Activated T-cell treated with anti-CD3 and anti-CD28 coated beads, Interleukin-2, amount 50 U/mL, for 72 hours (primary cell): ENCODE data around the gene MINDY4B. TPM values are rescaled to one million over a fixed set of nuclear protein-coding genes. Genes with fewer than 3 reads are reported as not detected.
"Not testable (repeated sequence)": the region's sequence is repeated elsewhere in the genome, so short reads cannot be mapped to it uniquely, and the experiment has no call there.

Source experiments
- ATAC-seq, 2 donors: fragments of 150-1000 bp; cut with Tn5 transposase; replicated peaks in 1 of 2; 2 replicates each; pipeline ENCODE4 v1.10.0; 2021; ENCODE audit warnings: moderate library complexity in 2 of 2, mild to moderate bottlenecking in 1 of 2
- DNase-seq, 2 donors: peaks; one replicate each; pipeline ENCODE4 v3.0.0; 2021 to 2022; ENCODE audit warnings: mixed read lengths in 1 of 2
- H3K27ac Mint-ChIP-seq: one replicate; pipeline ENCODE4 v1.8.0; 2022; ENCODE audit warnings: mild to moderate bottlenecking, moderate library complexity, mixed read lengths
- H3K27me3 Mint-ChIP-seq: one replicate; pipeline ENCODE4 v1.8.0; 2022; ENCODE audit warnings: low read depth, mixed read lengths
- H3K36me3 Mint-ChIP-seq, 2 donors: one replicate each; pipeline ENCODE4 v1.8.0; 2022; ENCODE audit warnings: mixed read lengths in 2 of 2, mild to moderate bottlenecking in 1 of 2; ENCODE audit not compliant: insufficient read depth in 2 of 2
- H3K4me1 Mint-ChIP-seq: one replicate; pipeline ENCODE4 v1.8.0; 2022; ENCODE audit warnings: low read depth, mixed read lengths
- H3K4me3 Mint-ChIP-seq, 2 donors: one replicate each; pipeline ENCODE4 v1.8.0; 2022; ENCODE audit warnings: mild to moderate bottlenecking in 2 of 2, mixed read lengths in 2 of 2, moderate library complexity in 2 of 2
- H3K9me3 Mint-ChIP-seq, 2 donors: one replicate each; pipeline ENCODE4 v1.8.0; 2022; ENCODE audit warnings: mixed read lengths in 2 of 2
- total RNA-seq, 2 donors: library from RNA; stranded (reverse); gene quantifications; one replicate each; pipeline ENCODE4 v1.2.3, GENCODE V29; 2022

MINDY4B gene
- total RNA-seq, 2 donors from 2014 or later: not detected

DNA sequence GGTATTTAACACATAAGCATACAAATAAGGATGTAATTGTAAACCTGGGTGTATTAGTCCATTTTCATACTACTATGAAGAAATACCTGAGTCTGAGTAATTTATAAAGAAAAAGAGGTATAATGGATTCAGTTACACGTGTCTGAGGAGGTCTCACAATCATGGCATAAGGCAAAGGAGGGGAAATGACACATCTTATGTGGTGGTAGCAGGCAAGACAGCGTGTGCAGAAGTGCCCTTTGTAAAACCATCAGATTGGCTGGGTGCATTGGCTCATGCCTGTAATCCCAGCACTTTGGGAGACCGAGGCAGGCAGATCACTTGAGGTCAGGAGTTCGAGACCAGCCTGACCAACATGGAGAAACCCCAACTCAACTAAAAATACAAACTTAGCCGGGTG, 41.3 kb downstream of the MINDY4B start:
- not testable (repeated sequence) for H3K4me3 Mint-ChIP-seq, DNase-seq, H3K27ac Mint-ChIP-seq, H3K36me3 Mint-ChIP-seq, H3K9me3 Mint-ChIP-seq
- H3K4me1 Mint-ChIP-seq: peaks cover 16% of the 10 kb centered on the region
- peaks cover 45% of the 10 kb centered on the region for H3K27me3 Mint-ChIP-seq
- peak in 1 of 2 donors; percentile 63 for ATAC-seq

DNA sequence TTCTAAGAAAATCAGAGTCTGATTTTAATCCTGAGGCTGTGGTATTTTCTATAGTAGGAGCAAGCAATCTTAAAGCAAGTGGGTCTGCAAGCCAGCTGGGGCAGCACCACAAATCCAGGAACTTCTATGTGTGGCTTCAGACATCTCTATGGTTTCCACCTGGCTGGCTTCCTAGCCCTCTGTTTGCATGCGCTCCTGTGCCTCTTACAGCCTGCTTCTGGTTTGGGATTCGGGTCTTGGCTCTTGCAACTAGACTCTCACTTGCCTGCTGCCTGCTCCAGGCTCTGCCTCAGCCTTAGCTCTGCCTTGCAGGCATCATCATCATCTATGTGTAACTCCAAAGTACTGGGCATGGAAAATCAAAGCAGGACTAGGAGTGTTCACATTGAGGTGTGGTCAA, 43.4 kb downstream of the MINDY4B start:
- DNase-seq (no peak), ATAC-seq (no peak)
- H3K9me3 Mint-ChIP-seq: no peaks in the 10 kb centered on the region
- no peak overlapping the region for H3K27ac Mint-ChIP-seq
- no peaks in the 10 kb centered on the region for H3K36me3 Mint-ChIP-seq
- H3K27me3 Mint-ChIP-seq: peaks cover 35% of the 10 kb centered on the region
- peaks cover 16% of the 10 kb centered on the region for H3K4me1 Mint-ChIP-seq
- no peak overlapping the region for H3K4me3 Mint-ChIP-seq

- H3K4me3 Mint-ChIP-seq, H3K9me3 Mint-ChIP-seq, DNase-seq, H3K36me3 Mint-ChIP-seq, ATAC-seq, H3K4me1 Mint-ChIP-seq, H3K27ac Mint-ChIP-seq: not testable (repeated sequence)
- H3K27me3 Mint-ChIP-seq: peaks cover 21% of the 10 kb centered on the region
Measured at GRCh38 chr3:150857936-150858335, 47.3 kb downstream of the MINDY4B start.

- Mint-ChIP-seq H3K4me1 (no peaks in the 10 kb centered on the region), H3K36me3 (peaks cover 4 to 7% of the 10 kb centered on the region in 2 donors), H3K9me3 (peaks cover 0 to 5% of the 10 kb centered on the region in 2 donors)
Measured at GRCh38 chr3:150850191-150850590, 55.0 kb downstream of the MINDY4B start.

DNA sequence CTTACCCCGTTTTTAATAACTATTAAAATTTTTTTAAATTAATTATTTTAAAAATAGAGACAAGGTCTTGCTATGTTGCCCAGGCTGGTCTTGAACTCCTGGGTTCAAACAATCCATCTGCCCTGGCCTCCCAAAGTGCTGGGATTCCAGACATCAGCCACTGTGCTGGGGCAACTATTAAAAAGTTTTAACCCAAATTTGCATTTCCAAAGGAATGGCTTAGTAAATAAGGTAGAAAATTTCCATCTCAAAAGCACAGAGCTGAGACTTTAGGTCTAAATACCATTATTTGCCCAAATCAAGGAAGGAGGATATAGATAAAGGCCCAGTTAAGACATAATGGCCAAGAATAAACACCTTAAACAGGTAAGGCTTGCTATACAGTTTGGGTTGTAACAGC, 56.4 kb downstream of the MINDY4B start:
- no peak for ATAC-seq
- H3K9me3 Mint-ChIP-seq: peaks cover 0 to 5% of the 10 kb centered on the region in 2 donors
- no peaks in the 10 kb centered on the region for H3K27me3 Mint-ChIP-seq
- H3K4me1 Mint-ChIP-seq: no peaks in the 10 kb centered on the region
- no peak overlapping the region for H3K4me3 Mint-ChIP-seq
- H3K27ac Mint-ChIP-seq: no peak overlapping the region
- peaks cover 4 to 7% of the 10 kb centered on the region in 2 donors for H3K36me3 Mint-ChIP-seq
- DNase-seq: no peak

More at GRCh38 chr3:150850191-150850590, 55.0 kb downstream of the MINDY4B start:
- no peak for DNase-seq
- Mint-ChIP-seq H3K27me3 (peaks cover 11% of the 10 kb centered on the region), H3K4me3 (no peak overlapping the region), H3K27ac (no peak overlapping the region)
- no peak for ATAC-seq

DNA sequence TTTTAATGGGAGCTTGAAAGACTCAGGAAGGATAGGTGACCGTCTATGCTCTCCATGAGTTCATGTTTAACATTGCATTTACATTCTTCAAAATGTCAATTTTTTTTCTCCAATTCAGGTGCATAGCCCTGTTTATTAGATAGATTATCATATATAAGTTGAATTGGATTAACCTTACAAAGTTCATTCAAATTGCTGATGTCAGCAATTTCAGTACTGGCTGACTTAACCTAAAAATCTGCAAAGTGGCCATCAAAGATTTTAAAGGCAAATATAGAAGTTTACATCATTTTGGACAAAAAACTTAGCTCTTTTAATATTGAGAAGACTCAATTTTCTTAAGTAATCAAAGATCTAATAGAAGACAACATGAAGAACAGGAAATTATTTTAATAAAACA, 57.8 kb downstream of the MINDY4B start:
- DNase-seq: no peak
- Mint-ChIP-seq H3K4me3 (no peak overlapping the region), H3K4me1 (no peaks in the 10 kb centered on the region), H3K9me3 (peaks cover 0 to 5% of the 10 kb centered on the region in 2 donors), H3K36me3 (peaks cover 4 to 7% of the 10 kb centered on the region in 2 donors), H3K27me3 (peaks cover 12% of the 10 kb centered on the region), H3K27ac (no peak overlapping the region)
- no peak for ATAC-seq

DNA sequence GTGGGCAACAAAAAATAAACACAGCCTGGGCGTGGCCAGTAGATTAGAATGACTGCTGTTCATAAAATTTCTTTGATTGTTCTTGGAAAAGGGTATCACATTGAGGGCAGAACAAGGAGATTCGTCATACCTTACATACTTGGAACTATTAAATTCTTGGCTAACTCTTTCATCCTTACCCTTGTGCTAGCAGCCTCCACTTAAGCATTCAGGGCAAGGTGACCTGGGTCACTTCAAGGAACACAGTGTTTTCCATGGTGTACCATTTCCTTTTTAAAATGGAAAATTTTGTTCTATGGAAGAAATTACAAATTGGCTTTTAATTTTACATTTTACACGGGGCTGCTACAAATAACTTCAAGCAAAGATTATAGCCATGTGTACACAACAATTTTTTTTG, 60.8 kb downstream of the MINDY4B start:
- Mint-ChIP-seq H3K4me3 (no peak overlapping the region), H3K27me3 (peaks cover 22% of the 10 kb centered on the region), H3K9me3 (no peaks in the 10 kb centered on the region), H3K36me3 (peaks cover under 1 to 1% of the 10 kb centered on the region in 2 donors), H3K27ac (no peak overlapping the region), H3K4me1 (no peaks in the 10 kb centered on the region)
- ATAC-seq (no peak), DNase-seq (no peak)

DNA sequence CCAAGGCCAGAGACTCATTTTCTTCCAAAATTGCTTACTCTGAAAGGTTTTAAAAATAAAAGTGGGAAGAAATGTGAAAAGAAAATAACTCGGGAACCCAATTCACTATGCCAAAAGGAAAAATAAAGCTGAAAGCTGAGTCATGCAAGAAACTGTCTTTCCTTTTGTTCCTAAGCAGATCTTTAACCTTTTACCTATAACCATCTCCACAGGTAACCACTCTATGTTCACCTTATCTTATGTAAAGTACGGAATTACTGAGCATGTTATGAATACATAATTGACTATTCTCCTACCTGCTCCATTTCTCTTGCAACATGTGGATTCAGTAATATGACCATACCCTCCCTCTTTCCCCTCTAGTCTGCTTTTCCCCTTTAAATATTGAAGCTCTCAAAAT, 62.0 kb downstream of the MINDY4B start:
- Mint-ChIP-seq H3K4me3 (no peak overlapping the region), H3K9me3 (no peaks in the 10 kb centered on the region), H3K4me1 (peaks cover 4% of the 10 kb centered on the region), H3K27me3 (peaks cover 27% of the 10 kb centered on the region), H3K27ac (no peak overlapping the region), H3K36me3 (peaks cover 0 to 3% of the 10 kb centered on the region in 2 donors)
- no peak for DNase-seq
- no peak for ATAC-seq

DNA sequence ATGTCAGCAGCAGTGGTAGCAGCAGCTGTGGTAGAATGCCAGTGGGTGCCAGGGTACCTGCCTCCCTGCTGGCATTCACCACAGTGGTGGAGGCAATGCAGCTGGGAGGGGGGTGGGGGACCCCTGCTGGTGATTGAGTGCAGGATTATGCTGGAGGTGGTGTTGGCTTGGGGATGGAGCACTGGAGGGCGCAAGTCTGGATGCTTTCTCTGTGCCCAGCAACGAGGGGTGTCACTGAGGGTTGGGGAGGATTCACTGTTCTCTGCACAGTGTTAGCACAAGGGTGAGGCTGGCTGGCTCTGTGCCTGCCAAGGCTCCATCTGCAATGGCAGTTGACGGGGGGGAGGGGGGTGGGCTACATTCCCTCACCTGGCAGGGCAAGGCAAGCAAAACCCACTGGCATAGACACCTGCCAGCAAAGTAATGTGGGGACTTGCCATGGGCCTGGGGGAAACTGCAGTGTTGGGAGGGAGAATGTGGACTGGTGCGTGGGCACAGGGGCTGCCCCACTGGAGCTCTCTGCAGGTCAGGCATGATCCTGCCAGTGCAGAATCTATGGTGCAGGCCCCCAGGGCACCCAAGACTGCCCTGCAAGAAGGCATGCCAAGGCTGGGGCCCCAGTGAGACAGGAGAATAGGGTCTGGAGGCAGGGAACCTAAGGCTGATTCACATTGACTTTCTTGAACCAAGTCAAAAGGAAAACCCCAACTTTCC, 64.3 kb downstream of the MINDY4B start:
- Mint-ChIP-seq H3K36me3 (peaks cover 0 to 3% of the 10 kb centered on the region in 2 donors), H3K4me3 (no peak overlapping the region)

GRCh38 chr3:150830745-150831144, 74.5 kb downstream of the MINDY4B start:
- Mint-ChIP-seq H3K4me1 (no peaks in the 10 kb centered on the region), H3K27me3 (peaks cover 4% of the 10 kb centered on the region), H3K9me3 (peaks cover 0 to 1% of the 10 kb centered on the region in 2 donors), H3K4me3 (no peak overlapping the region), H3K36me3 (no peaks in the 10 kb centered on the region), H3K27ac (no peak overlapping the region)
- ATAC-seq (no peak), DNase-seq (no peak)

More for the DNA sequence above, 64.3 kb downstream of the MINDY4B start:
- H3K9me3 Mint-ChIP-seq: no peaks in the 10 kb centered on the region
- H3K27me3 Mint-ChIP-seq: peaks cover 35% of the 10 kb centered on the region
- H3K27ac Mint-ChIP-seq: no peak overlapping the region
- H3K4me1 Mint-ChIP-seq: peaks cover 10% of the 10 kb centered on the region
- DNase-seq (no peak), ATAC-seq (peak in 1 of 2 donors; percentile 11)

DNA sequence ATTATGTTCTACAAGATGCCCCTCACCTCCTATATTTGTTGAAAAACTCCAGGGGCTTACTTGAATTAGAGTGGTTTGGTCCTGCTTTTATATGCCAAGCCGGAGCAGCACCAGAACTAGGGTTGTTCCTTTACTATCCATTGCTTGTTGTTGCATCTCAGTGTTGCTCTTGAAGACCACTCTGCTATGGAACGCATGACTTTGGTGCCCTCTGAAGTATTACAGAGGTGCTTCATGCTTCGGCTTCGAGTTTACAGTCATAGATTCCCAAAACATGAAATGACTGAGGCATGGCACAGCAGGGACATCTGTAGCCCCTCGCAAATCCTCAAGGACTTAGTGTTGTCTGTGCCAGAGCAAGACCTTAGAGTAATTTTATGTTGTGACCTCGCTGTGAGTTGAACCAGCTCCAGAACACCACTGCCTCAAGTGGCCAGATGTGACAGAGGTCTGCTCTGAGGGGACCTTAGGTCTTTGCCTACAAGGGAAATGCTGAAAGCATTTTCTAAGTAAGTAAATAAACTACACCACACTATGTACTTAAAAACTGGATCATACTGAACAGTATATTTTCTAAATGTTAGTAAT, 75.1 kb downstream of the MINDY4B start:
- Mint-ChIP-seq H3K4me1 (no peaks in the 10 kb centered on the region), H3K9me3 (no peaks in the 10 kb centered on the region), H3K27ac (no peak overlapping the region), H3K36me3 (no peaks in the 10 kb centered on the region), H3K27me3 (peaks cover 4% of the 10 kb centered on the region), H3K4me3 (no peak overlapping the region)
- peak; percentile 6 to 14 for DNase-seq
- ATAC-seq: peak; percentile 45 to 61

DNA sequence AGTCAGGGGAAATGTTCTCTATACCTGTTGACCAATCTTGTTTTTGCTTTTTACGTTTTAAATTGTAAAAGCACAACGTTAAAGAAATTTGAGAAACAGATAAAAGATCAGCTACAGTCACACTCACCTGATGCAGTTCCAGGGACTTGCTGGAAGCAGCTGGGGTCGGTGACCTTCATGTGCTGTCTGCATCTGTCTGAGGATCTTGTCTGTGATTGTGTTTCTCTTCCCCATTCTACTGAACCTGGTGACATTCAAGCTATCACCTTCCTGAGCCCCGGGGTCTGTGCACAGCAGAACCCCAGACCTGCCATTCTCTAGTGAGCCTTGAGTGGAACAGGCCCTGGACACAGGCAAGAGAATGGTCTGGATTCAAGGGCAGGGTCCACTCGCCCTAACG, 75.8 kb downstream of the MINDY4B start:
- H3K36me3 Mint-ChIP-seq: no peaks in the 10 kb centered on the region
- no peaks in the 10 kb centered on the region for H3K4me1 Mint-ChIP-seq
- DNase-seq: no peak
- H3K27ac Mint-ChIP-seq: no peak overlapping the region
- peaks cover 4% of the 10 kb centered on the region for H3K27me3 Mint-ChIP-seq
- H3K9me3 Mint-ChIP-seq: no peaks in the 10 kb centered on the region
- no peak overlapping the region for H3K4me3 Mint-ChIP-seq
- ATAC-seq: no peak

- Mint-ChIP-seq H3K36me3 (no peaks in the 10 kb centered on the region), H3K27ac (no peak overlapping the region), H3K4me1 (no peaks in the 10 kb centered on the region), H3K4me3 (no peak overlapping the region), H3K9me3 (no peaks in the 10 kb centered on the region), H3K27me3 (peaks cover 4% of the 10 kb centered on the region)
- ATAC-seq (no peak), DNase-seq (no peak)
Measured at GRCh38 chr3:150828997-150829396, 76.2 kb downstream of the MINDY4B start.

GRCh38 chr3:150828261-150828660, 77.0 kb downstream of the MINDY4B start:
- no peak overlapping the region for H3K4me3 Mint-ChIP-seq
- H3K36me3 Mint-ChIP-seq: no peaks in the 10 kb centered on the region
- peaks cover 4% of the 10 kb centered on the region for H3K27me3 Mint-ChIP-seq
- DNase-seq: no peak
- no peak overlapping the region for H3K27ac Mint-ChIP-seq
- no peaks in the 10 kb centered on the region for H3K9me3 Mint-ChIP-seq
- ATAC-seq: no peak
- no peaks in the 10 kb centered on the region for H3K4me1 Mint-ChIP-seq
